ENCODE results near the gene CORO6. TPM values are rescaled to one million over a fixed set of nuclear protein-coding genes. Genes with fewer than 3 reads are reported as not detected.

Gene CORO6
- total and polyA plus RNA-seq, 4 donors: 0.23 to 3.0 (median 0.59) TPM

DNA sequence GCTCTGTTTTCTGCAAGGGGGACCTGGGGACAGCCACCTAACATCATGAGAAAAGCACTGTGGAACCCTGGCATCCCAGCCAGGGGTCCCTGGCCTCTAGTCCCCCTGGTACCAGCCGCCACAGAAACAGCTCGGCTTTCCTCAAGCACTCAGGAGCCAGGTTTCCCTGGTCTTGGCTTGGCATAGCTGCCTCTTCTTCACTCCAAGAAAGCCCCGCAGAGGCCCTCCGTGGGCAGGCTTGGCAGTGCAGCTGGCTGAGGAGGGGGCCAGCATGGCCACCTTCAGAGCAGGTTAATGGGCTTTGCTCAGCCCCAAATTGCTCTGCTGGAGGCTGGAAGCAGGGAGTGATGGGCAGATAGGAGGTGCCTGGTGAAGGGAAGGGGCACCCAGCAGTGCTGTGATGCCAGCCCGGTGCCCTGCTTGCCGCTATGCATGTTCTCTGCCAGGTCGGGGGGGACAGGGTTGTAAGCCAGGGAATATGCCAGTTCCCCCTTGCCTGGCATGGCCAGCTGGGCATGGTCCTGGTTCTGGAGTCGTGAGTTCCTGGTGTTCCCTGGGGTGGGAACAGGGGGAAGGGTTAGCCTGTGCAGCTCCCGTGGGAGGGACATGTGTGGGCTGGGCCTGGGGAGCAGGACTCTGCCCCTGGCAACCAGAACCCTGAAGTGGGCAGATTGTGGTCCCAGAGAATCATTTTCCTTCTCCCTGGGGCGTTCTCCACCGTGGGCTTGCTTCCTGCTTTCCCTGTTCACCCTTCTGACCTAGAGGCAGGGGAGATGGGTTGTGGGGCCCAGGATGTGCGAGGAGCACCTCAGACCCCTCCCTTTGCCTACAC is 26.6 kb downstream of the CORO6 start:
- Histone ChIP-seq H3K27me3 (ENCODE audit: control insufficient read depth in 4 of 4, insufficient read depth in 4 of 4, low read length in 3 of 4) (no peaks in the 10 kb centered on the region), H3K4me1 (ENCODE audit: control insufficient read depth in 4 of 4, insufficient read depth in 4 of 4, low read length in 3 of 4) (peaks cover 4 to 26% (median 21%) of the 10 kb centered on the region in 4 donors), H3K4me3 (ENCODE audit: low read depth in 1 of 3, low read length in 3 of 3) (no peak overlapping the region), H3K36me3 (ENCODE audit: control insufficient read depth in 4 of 4, insufficient read depth in 3 of 4, low read depth in 1 of 4, low read length in 3 of 4) (no peaks in the 10 kb centered on the region), H3K27ac (ENCODE audit: low read depth in 1 of 2, low read length in 2 of 2) (no peak overlapping the region), H3K9me3 (ENCODE audit: control insufficient read depth in 4 of 4, low read length in 3 of 4) (no peaks in the 10 kb centered on the region), H3K9ac (ENCODE audit: low read depth in 1 of 2, low read length in 2 of 2) (no peak overlapping the region)
- no peak for DNase-seq (ENCODE audit: low spot score)
- TF ChIP-seq HNF4G (IDR thresholded peaks at IDR 0.05) (no peak), GABPA (IDR thresholded peaks at IDR 0.05 in 1 of 2, conservative IDR thresholded peaks at IDR 0.05 in 1 of 2) (no peak), RXRA (IDR thresholded peaks at IDR 0.05) (no peak), TAF1 (conservative IDR thresholded peaks at IDR 0.05) (no peak), JUND (IDR thresholded peaks at IDR 0.05) (no peak), RAD21 (IDR thresholded peaks at IDR 0.05) (no peak), MAX (IDR thresholded peaks at IDR 0.05) (no peak), CTCF (IDR thresholded peaks at IDR 0.05; ENCODE audit: low read depth, low read length, missing input control) (no peak), FOXA2 (IDR thresholded peaks at IDR 0.05) (no peak), SP1 (IDR thresholded peaks at IDR 0.05) (no peak), FOXA1 (IDR thresholded peaks at IDR 0.05) (no peak)
- TF ChIP-seq, protein P1, sequence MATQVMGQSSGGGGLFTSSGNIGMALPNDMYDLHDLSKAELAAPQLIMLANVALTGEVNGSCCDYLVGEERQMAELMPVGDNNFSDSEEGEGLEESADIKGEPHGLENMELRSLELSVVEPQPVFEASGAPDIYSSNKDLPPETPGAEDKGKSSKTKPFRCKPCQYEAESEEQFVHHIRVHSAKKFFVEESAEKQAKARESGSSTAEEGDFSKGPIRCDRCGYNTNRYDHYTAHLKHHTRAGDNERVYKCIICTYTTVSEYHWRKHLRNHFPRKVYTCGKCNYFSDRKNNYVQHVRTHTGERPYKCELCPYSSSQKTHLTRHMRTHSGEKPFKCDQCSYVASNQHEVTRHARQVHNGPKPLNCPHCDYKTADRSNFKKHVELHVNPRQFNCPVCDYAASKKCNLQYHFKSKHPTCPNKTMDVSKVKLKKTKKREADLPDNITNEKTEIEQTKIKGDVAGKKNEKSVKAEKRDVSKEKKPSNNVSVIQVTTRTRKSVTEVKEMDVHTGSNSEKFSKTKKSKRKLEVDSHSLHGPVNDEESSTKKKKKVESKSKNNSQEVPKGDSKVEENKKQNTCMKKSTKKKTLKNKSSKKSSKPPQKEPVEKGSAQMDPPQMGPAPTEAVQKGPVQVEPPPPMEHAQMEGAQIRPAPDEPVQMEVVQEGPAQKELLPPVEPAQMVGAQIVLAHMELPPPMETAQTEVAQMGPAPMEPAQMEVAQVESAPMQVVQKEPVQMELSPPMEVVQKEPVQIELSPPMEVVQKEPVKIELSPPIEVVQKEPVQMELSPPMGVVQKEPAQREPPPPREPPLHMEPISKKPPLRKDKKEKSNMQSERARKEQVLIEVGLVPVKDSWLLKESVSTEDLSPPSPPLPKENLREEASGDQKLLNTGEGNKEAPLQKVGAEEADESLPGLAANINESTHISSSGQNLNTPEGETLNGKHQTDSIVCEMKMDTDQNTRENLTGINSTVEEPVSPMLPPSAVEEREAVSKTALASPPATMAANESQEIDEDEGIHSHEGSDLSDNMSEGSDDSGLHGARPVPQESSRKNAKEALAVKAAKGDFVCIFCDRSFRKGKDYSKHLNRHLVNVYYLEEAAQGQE (IDR thresholded peaks at IDR 0.05): no peak
- WGBS: 87% methylated on average over 12 of the region's 12 CpGs

GRCh38 chr17:29595107-29595942 is 27.4 kb downstream of the CORO6 start:
- Histone ChIP-seq H3K27ac (ENCODE audit: low read depth in 1 of 2, low read length in 2 of 2) (no peak overlapping the region), H3K9me3 (ENCODE audit: control insufficient read depth in 4 of 4, low read length in 3 of 4) (no peaks in the 10 kb centered on the region), H3K36me3 (ENCODE audit: control insufficient read depth in 4 of 4, insufficient read depth in 3 of 4, low read depth in 1 of 4, low read length in 3 of 4) (no peaks in the 10 kb centered on the region), H3K4me3 (ENCODE audit: low read depth in 1 of 3, low read length in 3 of 3) (no peak overlapping the region), H3K27me3 (ENCODE audit: control insufficient read depth in 4 of 4, insufficient read depth in 4 of 4, low read length in 3 of 4) (no peaks in the 10 kb centered on the region), H3K9ac (ENCODE audit: low read depth in 1 of 2, low read length in 2 of 2) (no peak overlapping the region), H3K4me1 (ENCODE audit: control insufficient read depth in 4 of 4, insufficient read depth in 4 of 4, low read length in 3 of 4) (peaks cover 4 to 35% (median 26%) of the 10 kb centered on the region in 4 donors)
- WGBS: 85% methylated on average over 7 of the region's 7 CpGs
- TF ChIP-seq, protein P2, sequence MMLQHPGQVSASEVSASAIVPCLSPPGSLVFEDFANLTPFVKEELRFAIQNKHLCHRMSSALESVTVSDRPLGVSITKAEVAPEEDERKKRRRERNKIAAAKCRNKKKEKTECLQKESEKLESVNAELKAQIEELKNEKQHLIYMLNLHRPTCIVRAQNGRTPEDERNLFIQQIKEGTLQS (IDR thresholded peaks at IDR 0.05): no peak
- DNase-seq (ENCODE audit: low spot score): no peak
